Parathyroid adenoma (tissue), 2 donors: ENCODE measurements around the gene PAQR5.

Experiments
- H2AFZ ChIP-seq: fragments of 300-600 bp; sonication (generic); one replicate; pipeline ENCODE4 v1.7.0; 2017; ENCODE audit warnings: antibody characterized with exemption, mild to moderate bottlenecking
- H3K27ac ChIP-seq: fragments of 300-600 bp; sonication (generic); one replicate; pipeline ENCODE4 v1.7.0; 2017
- H3K27me3 ChIP-seq: fragments of 300-600 bp; sonication (generic); one replicate; pipeline ENCODE4 v1.7.0; 2017; ENCODE audit warnings: low read length; ENCODE audit not compliant: control insufficient read depth, insufficient read depth
- H3K36me3 ChIP-seq: fragments of 300-600 bp; sonication (generic); one replicate; pipeline ENCODE4 v1.7.0; 2017; ENCODE audit warnings: low read length; ENCODE audit not compliant: control insufficient read depth, insufficient read depth
- H3K4me1 ChIP-seq: fragments of 300-600 bp; sonication (generic); one replicate; pipeline ENCODE4 v1.7.0; 2017; ENCODE audit warnings: control low read depth
- H3K4me2 ChIP-seq: fragments of 300-600 bp; sonication (generic); one replicate; pipeline ENCODE4 v1.7.0; 2017; ENCODE audit warnings: low read length
- H3K4me3 ChIP-seq: fragments of 300-600 bp; sonication (generic); one replicate; pipeline ENCODE4 v1.7.0; 2017; ENCODE audit warnings: low read depth, low read length
- H3K79me2 ChIP-seq: fragments of 300-600 bp; sonication (generic); one replicate; pipeline ENCODE4 v1.7.0; 2017; ENCODE audit warnings: control low read depth
- H3K9ac ChIP-seq: fragments of 300-600 bp; sonication (generic); one replicate; pipeline ENCODE4 v1.7.0; 2017; ENCODE audit warnings: mild to moderate bottlenecking
- H3K9me3 ChIP-seq: fragments of 300-600 bp; sonication (generic); one replicate; pipeline ENCODE4 v1.7.0; 2017; ENCODE audit warnings: low read length; ENCODE audit not compliant: control insufficient read depth
- TF ChIP-seq, protein P1 (sequence below): fragments of 300-600 bp; sonication (generic); IDR thresholded peaks from one replicate; pipeline ENCODE4 v1.7.0; 2017; ENCODE audit warnings: antibody characterized with exemption, mild to moderate bottlenecking
- donor health status: primary hyperparathyroidism.

Gene PAQR5

DNA sequence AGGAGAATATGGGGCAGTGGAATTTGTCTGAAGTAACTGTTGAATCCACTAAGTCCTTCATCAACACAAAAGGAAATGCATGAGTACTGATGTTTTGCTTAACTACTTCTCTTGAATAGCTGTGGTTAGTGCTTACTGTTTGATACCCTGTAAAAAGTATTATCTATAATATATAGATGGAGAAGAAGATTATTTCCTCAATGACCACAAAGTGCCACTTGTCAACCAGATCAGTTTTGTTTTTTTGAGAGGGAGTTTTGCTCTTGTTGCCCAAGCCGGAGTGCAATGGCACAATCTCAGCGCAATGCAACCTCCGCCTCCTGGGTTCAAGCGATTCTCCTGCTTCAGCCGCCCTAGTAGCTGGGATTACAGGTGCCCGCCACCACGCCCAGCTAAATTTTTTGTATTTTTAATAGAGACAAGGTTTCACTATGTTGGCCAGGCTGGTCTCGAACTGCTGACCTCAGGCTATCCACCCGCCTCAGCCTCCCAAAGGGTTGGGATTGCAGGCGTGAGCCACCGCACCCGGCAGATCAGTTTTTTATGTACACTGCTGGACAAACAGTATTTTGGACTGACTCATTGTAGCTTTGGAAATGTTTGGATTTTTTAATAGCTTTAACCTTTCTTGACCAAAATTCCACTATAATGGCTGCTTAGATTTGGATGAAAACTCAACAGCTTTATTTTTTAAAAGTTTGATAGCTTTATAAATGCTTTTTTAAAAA lies 152.4 kb downstream of the PAQR5 start:
- Histone ChIP-seq H3K36me3 (no peaks in the 10 kb centered on the region), H3K27ac (no peak overlapping the region), H3K9me3 (peaks cover 4% of the 10 kb centered on the region), H3K4me1 (peaks cover 14% of the 10 kb centered on the region), H3K4me2 (no peak overlapping the region), H3K27me3 (no peaks in the 10 kb centered on the region), H3K4me3 (no peak overlapping the region), H3K9ac (no peak overlapping the region), H3K79me2 (peaks cover 12% of the 10 kb centered on the region), H2AFZ (no peak overlapping the region)
- TF ChIP-seq, protein P1, sequence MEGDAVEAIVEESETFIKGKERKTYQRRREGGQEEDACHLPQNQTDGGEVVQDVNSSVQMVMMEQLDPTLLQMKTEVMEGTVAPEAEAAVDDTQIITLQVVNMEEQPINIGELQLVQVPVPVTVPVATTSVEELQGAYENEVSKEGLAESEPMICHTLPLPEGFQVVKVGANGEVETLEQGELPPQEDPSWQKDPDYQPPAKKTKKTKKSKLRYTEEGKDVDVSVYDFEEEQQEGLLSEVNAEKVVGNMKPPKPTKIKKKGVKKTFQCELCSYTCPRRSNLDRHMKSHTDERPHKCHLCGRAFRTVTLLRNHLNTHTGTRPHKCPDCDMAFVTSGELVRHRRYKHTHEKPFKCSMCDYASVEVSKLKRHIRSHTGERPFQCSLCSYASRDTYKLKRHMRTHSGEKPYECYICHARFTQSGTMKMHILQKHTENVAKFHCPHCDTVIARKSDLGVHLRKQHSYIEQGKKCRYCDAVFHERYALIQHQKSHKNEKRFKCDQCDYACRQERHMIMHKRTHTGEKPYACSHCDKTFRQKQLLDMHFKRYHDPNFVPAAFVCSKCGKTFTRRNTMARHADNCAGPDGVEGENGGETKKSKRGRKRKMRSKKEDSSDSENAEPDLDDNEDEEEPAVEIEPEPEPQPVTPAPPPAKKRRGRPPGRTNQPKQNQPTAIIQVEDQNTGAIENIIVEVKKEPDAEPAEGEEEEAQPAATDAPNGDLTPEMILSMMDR: no peak

GRCh38 chr15:69451951-69452691 lies 153.4 kb downstream of the PAQR5 start:
- H3K4me1 ChIP-seq: peaks cover 14% of the 10 kb centered on the region
- H3K4me2 ChIP-seq: peak overlapping the region; percentile 99
- no peaks in the 10 kb centered on the region for H3K36me3 ChIP-seq
- TF ChIP-seq, protein P1: no peak
- peaks cover 12% of the 10 kb centered on the region for H3K79me2 ChIP-seq
- H3K9ac ChIP-seq: no peak overlapping the region
- peak overlapping the region; percentile 79 for H2AFZ ChIP-seq
- H3K27me3 ChIP-seq: no peaks in the 10 kb centered on the region
- peak overlapping the region; percentile 95 for H3K4me3 ChIP-seq
- peak overlapping the region; percentile 86 for H3K27ac ChIP-seq
- peaks cover 4% of the 10 kb centered on the region for H3K9me3 ChIP-seq

DNA sequence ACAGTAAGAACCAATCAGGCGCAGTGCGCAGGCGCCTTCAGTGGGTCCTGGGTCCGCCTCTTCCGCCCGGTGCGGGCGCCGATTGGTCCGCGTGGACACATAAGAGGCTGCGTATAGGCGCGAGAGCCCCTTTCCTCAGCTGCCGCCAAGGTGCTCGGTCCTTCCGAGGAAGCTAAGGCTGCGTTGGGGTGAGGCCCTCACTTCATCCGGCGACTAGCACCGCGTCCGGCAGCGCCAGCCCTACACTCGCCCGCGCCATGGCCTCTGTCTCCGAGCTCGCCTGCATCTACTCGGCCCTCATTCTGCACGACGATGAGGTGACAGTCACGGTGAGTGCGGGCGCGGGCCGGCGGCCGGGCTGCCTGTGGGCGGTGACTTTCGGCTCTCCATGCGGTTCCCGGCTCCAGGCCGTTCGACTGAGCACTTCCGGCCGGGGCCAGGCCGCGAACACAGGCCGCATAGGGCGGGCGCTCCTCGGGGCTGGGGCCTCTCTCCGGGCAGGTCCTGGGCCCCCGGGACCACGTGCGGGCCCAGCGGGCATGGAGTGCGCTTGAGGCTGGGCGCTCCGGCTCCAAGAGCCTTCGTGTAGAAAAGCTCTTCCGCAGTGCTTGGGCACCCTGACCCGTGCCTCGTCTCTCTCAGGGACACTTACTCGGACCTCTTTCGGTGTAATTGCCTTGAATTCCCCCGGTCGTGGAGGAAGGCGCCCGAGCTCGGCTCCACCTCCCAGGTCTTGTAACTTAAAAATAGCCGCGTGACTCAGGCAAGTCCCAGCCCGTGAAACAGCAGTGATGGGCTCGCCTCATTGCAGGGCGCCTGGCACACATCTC lies 154.2 kb downstream of the PAQR5 start, which contains the start of gene RPLP1:
TSS of gene RPLP1 (plus strand) at position 127 of the 830 bp plus-strand sequence. CDS start at position 258, 131 bp downstream.
- H3K4me1 ChIP-seq: peaks cover 14% of the 10 kb centered on the region
- peak within 1 kb of the TSS; percentile 99 for H3K4me2 ChIP-seq
- H3K27ac ChIP-seq: peak within 1 kb of the TSS; percentile 86
- peak within 1 kb of the TSS; percentile 95 for H3K4me3 ChIP-seq
- H3K9me3 ChIP-seq: peaks cover 4% of the 10 kb centered on the region
- peaks cover 12% of the 10 kb centered on the region for H3K79me2 ChIP-seq
- H3K27me3 ChIP-seq: no peaks in the 10 kb centered on the region
- peak within 1 kb of the TSS; percentile 79 for H2AFZ ChIP-seq
- no peaks in the 10 kb centered on the region for H3K36me3 ChIP-seq
- TF ChIP-seq, protein P1: no peak
- peak within 1 kb of the TSS; percentile 67 for H3K9ac ChIP-seq

- peaks cover 12% of the 10 kb centered on the region for H3K79me2 ChIP-seq
- H3K4me2 ChIP-seq: no peak overlapping the region
- H3K4me1 ChIP-seq: peaks cover 14% of the 10 kb centered on the region
- TF ChIP-seq, protein P1: no peak
- H3K27ac ChIP-seq: no peak overlapping the region
- no peaks in the 10 kb centered on the region for H3K27me3 ChIP-seq
- H3K9me3 ChIP-seq: peaks cover 4% of the 10 kb centered on the region
- no peak overlapping the region for H3K9ac ChIP-seq
- no peak overlapping the region for H3K4me3 ChIP-seq
- no peak overlapping the region for H2AFZ ChIP-seq
- H3K36me3 ChIP-seq: no peaks in the 10 kb centered on the region
Observed at GRCh38 chr15:69454953-69455352, 156.2 kb downstream of the PAQR5 start.
